GM12872 (cell line): Measurements from ENCODE around the gene MORN1.

ENCODE experiments used
- CTCF ChIP-seq: IDR thresholded peaks from 3 replicates; pipeline ENCODE4 v1.5.1; 2011; ENCODE audit warnings: low read depth, mild to moderate bottlenecking, low read length, moderate library complexity; ENCODE audit not compliant: insufficient read depth

Gene MORN1

GRCh38 chr1:2274929-2275475, 116.4 kb downstream of the MORN1 start:
- no peak for TF ChIP-seq CTCF

GRCh38 chr1:2274231-2274928, 117.0 kb downstream of the MORN1 start:
- no peak for TF ChIP-seq CTCF

GRCh38 chr1:2273401-2274090, 117.8 kb downstream of the MORN1 start:
- TF ChIP-seq CTCF = no peak

- TF ChIP-seq CTCF = no peak
Measured at GRCh38 chr1:2272686-2273400, 118.5 kb downstream of the MORN1 start.

- no peak for TF ChIP-seq CTCF
Measured at GRCh38 chr1:2271841-2272655, 119.3 kb downstream of the MORN1 start.
